GM19099 (cell line): Measurements from ENCODE around the gene TRIM41.

Experiments
- POLR2A ChIP-seq: IDR thresholded peaks from 3 replicates; pipeline ENCODE4 v1.6.1; 2011; ENCODE audit warnings: low read depth; ENCODE audit not compliant: insufficient read length; ENCODE audit errors: extremely low read depth

TRIM41 gene

DNA sequence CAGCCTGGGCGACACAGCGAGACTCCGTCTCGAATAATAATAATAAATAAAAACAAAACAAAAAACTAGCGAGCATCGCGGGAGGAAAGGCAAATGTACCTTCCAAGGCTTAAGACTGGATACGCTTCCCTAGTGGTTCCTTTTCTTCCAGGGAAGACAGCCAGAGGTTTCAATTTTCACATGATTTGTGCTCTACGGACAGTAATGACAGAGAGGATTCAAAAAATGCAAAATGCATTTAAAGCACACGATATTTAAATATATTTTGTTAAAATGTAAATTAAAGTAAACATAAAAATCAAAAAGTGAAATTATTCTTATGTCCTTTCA, 4.3 kb upstream of the TRIM41 start:
- no peak for TF ChIP-seq POLR2A

DNA sequence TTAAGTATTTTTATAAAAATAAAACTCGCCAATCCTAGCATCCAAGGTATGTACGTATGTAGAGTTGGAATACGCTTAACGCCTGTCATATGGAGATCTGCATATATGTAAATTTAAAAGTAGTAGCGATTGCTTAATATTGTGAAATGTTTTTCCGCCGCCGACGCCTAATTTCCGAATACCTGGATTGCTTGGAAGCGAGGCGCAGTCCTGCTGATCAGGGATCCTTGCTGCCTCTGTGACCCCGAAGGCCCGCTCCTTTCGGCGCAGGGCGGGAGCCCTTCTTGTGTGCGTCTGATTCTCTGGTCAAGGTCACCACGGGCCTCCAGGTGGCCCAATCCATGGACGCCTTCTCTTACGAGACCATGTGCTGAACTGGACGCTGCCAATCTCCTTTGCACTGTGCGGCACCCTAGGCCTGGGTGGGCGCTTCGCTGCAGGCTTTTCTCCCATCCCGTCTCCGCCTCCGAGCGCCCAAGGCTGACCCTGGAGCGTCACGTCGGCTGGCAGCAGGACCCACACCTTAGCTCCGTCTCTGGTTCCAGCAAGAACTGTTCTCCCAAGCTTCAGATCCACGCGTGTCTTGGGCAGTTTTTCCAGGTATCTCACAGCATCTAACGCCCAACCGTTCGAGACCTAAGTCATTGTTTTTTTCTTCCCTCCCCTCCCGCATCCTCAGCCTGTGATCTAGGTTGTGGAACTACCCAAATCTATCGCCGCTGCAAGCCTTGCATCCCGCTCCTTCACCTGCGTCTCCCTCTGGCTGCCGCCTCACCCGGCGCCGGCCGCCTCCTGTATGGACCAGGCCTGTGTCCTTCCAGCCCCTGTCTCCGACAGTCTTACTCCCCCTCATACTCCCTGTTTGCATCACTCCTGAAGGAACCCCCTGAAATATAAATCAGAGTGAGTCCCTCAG, 3.6 kb upstream of the TRIM41 start:
- TF ChIP-seq POLR2A, result no peak

DNA sequence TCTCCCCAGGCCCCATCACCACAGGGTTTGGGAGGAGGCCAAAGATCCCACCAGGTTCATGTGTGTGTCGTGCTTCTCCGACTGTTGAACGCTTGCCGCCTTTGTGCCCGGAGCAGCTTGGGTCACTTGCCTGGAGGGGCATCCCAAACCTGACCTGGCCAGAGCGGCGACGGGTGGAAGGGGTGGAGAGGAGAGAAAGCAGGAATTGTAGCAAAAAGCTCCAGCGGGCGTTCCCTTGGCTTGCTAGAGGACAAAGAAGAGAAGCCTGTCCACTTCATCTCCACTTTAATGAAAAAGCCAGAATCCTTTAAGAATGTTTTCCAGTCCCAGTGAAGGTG, 2.9 kb upstream of the TRIM41 start:
- TF ChIP-seq POLR2A, result no peak

- TF ChIP-seq POLR2A, result no peak
Measured at GRCh38 chr5:181221105-181221791, 1.8 kb upstream of the TRIM41 start.

GRCh38 chr5:181221792-181222629, 1.1 kb upstream of the TRIM41 start:
- no peak for TF ChIP-seq POLR2A

DNA sequence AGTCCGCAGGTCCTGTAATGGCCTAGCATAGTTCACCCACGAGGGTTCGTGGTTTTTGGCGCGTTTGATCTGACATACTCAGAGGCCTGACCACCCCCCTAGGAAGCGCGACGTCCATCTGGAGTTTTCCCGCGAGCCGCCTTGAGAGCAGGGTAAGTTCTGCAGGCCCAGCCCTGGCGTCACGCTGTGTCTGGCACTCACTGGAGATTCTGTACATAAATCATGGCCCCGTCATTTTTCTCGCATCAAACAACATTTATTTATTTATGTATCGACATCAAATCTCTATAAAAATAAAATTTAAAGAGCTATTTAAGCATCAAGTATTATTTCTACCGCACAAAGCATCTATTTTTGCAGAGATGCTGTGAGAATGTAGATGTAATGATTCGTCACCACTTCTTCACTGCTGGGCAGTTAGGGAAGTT, 437 bp upstream of the TRIM41 start:
- no peak for TF ChIP-seq POLR2A

DNA sequence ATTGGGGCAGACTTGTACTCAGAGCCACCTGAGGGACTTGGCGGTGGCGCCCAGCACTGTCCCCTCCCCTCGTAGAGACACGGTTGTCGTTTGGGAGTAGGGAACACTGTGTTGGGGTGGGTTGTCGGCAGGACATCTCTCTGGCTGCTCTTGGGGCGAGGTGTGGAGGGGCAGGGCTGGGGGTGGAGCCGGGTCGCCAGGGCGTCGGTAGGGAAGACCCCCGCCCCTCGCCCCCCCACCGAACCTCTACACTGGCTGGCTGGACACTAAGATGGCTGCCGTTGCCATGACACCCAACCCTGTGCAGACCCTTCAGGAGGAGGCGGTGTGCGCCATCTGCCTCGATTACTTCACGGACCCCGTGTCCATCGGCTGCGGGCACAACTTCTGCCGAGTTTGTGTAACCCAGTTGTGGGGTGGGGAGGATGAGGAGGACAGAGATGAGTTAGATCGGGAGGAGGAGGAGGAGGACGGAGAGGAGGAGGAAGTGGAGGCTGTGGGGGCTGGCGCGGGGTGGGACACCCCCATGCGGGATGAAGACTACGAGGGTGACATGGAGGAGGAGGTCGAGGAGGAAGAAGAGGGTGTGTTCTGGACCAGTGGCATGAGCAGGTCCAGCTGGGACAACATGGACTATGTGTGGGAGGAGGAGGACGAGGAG, 778 bp downstream of the TRIM41 start:
- TF ChIP-seq POLR2A, result no peak

DNA sequence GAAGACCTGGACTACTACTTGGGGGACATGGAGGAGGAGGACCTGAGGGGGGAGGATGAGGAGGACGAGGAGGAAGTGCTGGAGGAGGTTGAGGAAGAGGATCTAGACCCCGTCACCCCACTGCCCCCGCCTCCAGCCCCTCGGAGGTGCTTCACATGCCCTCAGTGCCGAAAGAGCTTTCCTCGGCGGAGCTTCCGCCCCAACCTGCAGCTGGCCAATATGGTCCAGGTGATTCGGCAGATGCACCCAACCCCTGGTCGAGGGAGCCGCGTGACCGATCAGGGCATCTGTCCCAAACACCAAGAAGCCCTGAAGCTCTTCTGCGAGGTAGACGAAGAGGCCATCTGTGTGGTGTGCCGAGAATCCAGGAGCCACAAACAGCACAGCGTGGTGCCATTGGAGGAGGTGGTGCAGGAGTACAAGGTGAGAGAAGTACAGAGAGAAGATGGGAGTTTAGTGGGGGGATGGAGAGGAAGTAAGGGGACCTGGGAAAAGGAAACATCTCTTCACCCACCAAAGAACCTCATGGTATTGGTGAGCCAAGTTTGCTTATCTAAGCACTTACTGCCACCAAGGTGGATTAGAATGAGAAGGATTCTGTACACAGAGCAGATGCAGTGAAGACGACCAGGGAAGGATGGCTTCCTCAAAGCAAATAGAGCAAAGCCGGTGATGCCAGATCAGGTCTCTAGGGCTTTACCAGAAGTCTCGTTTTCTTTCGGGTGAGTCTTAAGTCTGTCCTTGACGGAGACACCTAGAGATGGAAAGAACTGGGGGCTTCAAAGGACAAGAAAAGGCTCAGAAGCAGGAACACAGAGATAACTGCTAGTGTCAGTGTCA, 1.5 kb downstream of the TRIM41 start:
- no peak for TF ChIP-seq POLR2A

DNA sequence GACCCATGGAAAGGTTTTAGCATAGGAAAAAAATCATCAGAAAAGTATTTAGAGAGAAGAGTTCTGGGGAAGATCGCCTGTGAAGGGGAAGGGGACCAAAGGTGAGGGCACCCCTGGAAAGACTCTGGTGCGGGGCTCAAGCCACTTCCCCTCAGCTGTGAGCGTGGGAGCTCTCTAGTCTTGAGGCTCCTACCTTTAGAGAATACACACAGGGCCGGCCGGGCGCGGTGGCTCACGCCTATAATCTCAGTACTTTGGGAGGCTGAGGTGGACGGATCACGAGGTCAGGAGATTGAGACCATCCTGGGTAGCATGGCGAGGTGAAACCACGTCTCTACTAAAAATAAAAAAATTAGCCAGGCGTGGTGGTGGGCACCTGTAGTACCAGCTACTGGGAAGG, 6.9 kb downstream of the TRIM41 start:
- TF ChIP-seq POLR2A, result no peak

DNA sequence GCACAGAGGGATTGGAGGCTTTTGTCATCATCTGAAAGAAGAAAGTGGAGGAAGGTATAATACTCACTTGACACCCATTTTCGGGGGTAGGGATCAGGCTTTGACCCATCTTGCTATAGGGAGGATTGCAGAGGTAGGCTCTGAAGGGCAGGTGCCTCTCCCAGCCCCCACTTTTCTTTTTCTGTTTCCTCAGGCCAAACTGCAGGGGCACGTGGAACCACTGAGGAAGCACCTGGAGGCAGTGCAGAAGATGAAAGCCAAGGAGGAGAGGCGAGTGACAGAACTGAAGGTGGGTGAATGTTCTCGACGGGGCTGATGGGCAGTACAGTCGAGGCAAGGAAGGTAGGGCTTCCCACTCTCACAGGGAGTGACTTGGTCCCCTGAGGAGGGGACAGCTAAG, 7.5 kb downstream of the TRIM41 start:
- TF ChIP-seq POLR2A, result no peak

DNA sequence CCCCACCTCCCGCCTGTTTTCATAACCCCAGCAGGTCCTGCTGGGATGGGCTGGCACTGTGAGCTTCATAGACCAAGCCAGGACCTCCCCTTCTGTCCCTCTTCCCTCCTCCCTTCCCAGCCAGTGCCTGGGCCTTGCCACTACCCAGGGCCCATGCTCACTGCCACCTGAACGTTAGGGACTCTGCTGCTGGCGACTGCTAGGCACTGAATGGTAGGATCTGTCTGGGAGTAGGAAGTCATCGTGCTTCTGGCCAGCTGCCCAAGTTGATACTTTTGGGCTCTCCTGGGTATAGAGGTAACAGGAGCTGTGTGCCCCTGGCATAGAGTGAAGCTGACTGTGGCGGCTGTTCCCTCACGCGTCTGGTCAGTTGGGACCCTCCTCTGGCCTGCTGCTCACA, 8.4 kb downstream of the TRIM41 start:
- no peak for TF ChIP-seq POLR2A

DNA sequence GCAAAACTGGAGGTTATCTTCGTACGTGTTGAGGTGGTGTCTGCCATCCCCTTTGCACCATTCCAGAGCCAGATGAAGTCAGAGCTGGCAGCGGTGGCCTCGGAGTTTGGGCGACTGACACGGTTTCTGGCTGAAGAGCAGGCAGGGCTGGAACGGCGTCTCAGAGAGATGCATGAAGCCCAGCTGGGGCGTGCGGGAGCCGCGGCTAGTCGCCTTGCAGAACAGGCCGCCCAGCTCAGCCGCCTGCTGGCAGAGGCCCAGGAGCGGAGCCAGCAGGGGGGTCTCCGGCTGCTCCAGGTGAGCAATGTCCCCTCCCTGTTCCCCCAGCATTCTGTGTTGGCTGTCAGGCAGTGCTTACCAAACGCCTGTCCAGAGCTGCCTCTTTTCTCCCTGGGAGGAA, 9.5 kb downstream of the TRIM41 start:
- no peak for TF ChIP-seq POLR2A

- TF ChIP-seq POLR2A, result no peak
Measured at GRCh38 chr5:181233088-181233800, 10.2 kb downstream of the TRIM41 start.

- TF ChIP-seq POLR2A, result no peak
Measured at GRCh38 chr5:181233801-181234454, 10.8 kb downstream of the TRIM41 start.
